Lower lobe of right lung (tissue), 2 donors: ENCODE measurements around the gene NTM. TPM values are rescaled to one million over a fixed set of nuclear protein-coding genes. Genes with fewer than 3 reads are reported as not detected.

Source experiments
- ATAC-seq, 2 donors: fragments of 200-7000 bp; cut with Tn5 transposase; one replicate each; pipeline ENCODE4 v1.9.1; 2020 to 2022; ENCODE audit warnings: mild to moderate bottlenecking in 2 of 2, moderate library complexity in 2 of 2
- DNase-seq: peaks from one replicate; pipeline ENCODE4 v3.0.0-alpha.2; 2020
- H3K27ac ChIP-seq: fragments of 200-600 bp; one replicate; pipeline ENCODE4 v1.8.0; 2022
- H3K27me3 ChIP-seq: fragments of 200-600 bp; one replicate; pipeline ENCODE4 v1.8.0; 2022; ENCODE audit warnings: low read depth
- H3K36me3 ChIP-seq: fragments of 200-600 bp; one replicate; pipeline ENCODE4 v1.8.0; 2022; ENCODE audit warnings: mild to moderate bottlenecking
- H3K4me1 ChIP-seq: fragments of 200-600 bp; one replicate; pipeline ENCODE4 v1.8.0; 2022
- H3K4me3 ChIP-seq: fragments of 200-600 bp; one replicate; pipeline ENCODE4 v1.8.0; 2022; ENCODE audit warnings: mild to moderate bottlenecking
- H3K9me3 ChIP-seq: fragments of 200-600 bp; one replicate; pipeline ENCODE4 v1.8.0; 2022
- CTCF ChIP-seq: fragments of 200-600 bp; IDR thresholded peaks from one replicate; pipeline ENCODE4 v1.8.0; 2022; ENCODE audit warnings: antibody characterized with exemption, mild to moderate bottlenecking
- intact Hi-C: fragments of 100-400 bp; cut with DNase I; formaldehyde crosslinking; loops from one replicate; pipeline ENCODE4 v1.11.0; 2022
- total RNA-seq: library from RNA; stranded (reverse); fragmentation: NEBNext Ultra II Directional; extraction: Animal tissue kit (Norgen Biotek cat#: 25700); gene quantifications from one replicate; pipeline ENCODE4 v1.2.1, GENCODE V29; 2021
- donor health status: DM: no; HTN: yes; CAD: no; lungs with severe emphysema.

NTM gene
- total RNA-seq, 1 donor from 2014 or later, result 2.3 TPM

GRCh38 chr11:131392528-131393255 is 22.3 kb downstream of the NTM start:
- H3K4me1 ChIP-seq, result no peaks in the 10 kb centered on the region
- no peaks in the 10 kb centered on the region for H3K27me3 ChIP-seq
- TF ChIP-seq CTCF, result no peak
- no peaks in the 10 kb centered on the region for H3K9me3 ChIP-seq
- no peak for DNase-seq
- H3K27ac ChIP-seq, result no peak overlapping the region
- intact Hi-C loops, result no loop called here
- ATAC-seq, result no peak
- H3K4me3 ChIP-seq, result no peak overlapping the region
- H3K36me3 ChIP-seq, result no peaks in the 10 kb centered on the region

GRCh38 chr11:131393691-131394090 is 23.3 kb downstream of the NTM start:
- Histone ChIP-seq H3K4me3 (no peak overlapping the region), H3K4me1 (no peaks in the 10 kb centered on the region), H3K36me3 (no peaks in the 10 kb centered on the region), H3K27me3 (no peaks in the 10 kb centered on the region), H3K9me3 (no peaks in the 10 kb centered on the region), H3K27ac (no peak overlapping the region)
- DNase-seq (no peak), ATAC-seq (no peak)
- no peak for TF ChIP-seq CTCF
- intact Hi-C loops, result no loop called here

DNA sequence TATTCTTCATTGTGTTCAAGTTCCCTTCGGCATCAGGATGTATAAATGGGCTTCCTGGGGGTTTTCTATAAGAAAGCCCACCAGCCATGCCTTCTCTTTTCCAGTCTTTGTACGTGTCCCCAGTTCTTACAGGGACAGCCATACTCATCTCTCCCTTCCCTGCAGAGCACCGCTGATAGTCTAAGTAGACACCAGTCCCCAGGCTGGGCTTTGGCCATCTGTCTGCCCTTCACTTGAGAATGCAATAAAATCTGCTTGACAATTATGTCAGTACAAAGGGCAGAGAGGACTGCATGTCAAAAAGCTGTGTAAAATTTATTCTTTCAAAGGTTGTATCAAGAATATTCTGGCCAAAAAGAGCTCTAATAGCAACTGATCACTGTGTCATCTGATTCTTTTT is 27.3 kb downstream of the NTM start:
- Histone ChIP-seq H3K27ac (no peak overlapping the region), H3K4me1 (no peaks in the 10 kb centered on the region), H3K9me3 (no peaks in the 10 kb centered on the region), H3K27me3 (no peaks in the 10 kb centered on the region), H3K4me3 (no peak overlapping the region), H3K36me3 (no peaks in the 10 kb centered on the region)
- no peak for ATAC-seq
- no peak for TF ChIP-seq CTCF
- intact Hi-C loops, result no loop called here
- DNase-seq, result no peak

DNA sequence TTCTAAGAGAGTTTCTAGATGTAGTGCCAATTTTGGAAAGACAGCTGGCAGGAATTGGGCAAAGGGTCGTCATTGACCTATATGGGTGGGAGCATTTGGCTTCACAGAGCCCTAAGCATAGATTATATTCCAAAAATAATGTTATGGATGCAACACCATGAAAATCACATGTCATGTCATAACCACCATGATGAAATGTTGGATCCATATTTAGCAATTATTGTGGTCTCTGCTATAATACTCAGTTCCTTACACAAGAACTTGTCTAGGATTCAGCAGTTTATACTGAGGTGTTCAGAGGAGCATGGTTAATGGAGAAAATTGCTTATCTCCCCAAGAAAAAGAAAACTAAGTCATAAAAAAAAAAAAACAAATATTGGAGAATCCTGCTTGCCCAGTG is 31.6 kb downstream of the NTM start:
- no peaks in the 10 kb centered on the region for H3K9me3 ChIP-seq
- no peak overlapping the region for H3K27ac ChIP-seq
- no peaks in the 10 kb centered on the region for H3K27me3 ChIP-seq
- no peaks in the 10 kb centered on the region for H3K36me3 ChIP-seq
- DNase-seq (no peak), ATAC-seq (no peak)
- H3K4me3 ChIP-seq, result no peak overlapping the region
- H3K4me1 ChIP-seq, result no peaks in the 10 kb centered on the region
- intact Hi-C loops, result no loop called here
- TF ChIP-seq CTCF, result no peak

- TF ChIP-seq CTCF, result no peak
- Histone ChIP-seq H3K9me3 (no peaks in the 10 kb centered on the region), H3K27me3 (no peaks in the 10 kb centered on the region), H3K36me3 (no peaks in the 10 kb centered on the region), H3K27ac (no peak overlapping the region), H3K4me3 (no peak overlapping the region), H3K4me1 (no peaks in the 10 kb centered on the region)
- intact Hi-C loops, result no loop called here
- no peak for ATAC-seq
- no peak for DNase-seq
These were observed 33.6 kb downstream of the NTM start for GRCh38 chr11:131404010-131404409.
